NCI-H2196 (cell line): ENCODE data around the gene LYRM4.
"Not testable (repeated sequence)": the region's sequence is repeated elsewhere in the genome, so short reads cannot be mapped to it uniquely, and the experiment has no call there.

Source experiments
- DNase-seq: peaks from one replicate; lab custom pipeline; 2025; ENCODE audit not compliant: unreplicated experiment; lab: John Stamatoyannopoulos, UW

The LYRM4 gene

DNA sequence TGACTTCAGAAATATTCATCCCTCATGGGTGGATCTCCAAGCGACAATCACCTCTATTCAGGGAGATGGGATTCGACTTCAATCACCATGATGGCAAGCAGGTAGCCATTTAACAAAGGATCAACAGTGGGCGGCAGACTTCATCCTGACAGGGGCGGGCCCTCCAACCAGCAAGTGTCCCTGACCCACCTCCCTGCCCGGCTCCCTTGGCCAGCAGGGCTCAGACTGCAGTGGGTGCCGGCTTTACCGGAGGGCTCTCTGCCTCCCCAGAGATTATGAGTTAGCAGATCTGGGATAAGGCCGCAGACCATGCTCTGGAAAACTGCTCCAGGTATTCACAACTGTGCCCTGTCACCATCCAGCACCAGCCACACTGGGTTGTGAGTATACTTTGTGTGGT lies 136.2 kb downstream of the LYRM4 start:
- no peak for DNase-seq

DNA sequence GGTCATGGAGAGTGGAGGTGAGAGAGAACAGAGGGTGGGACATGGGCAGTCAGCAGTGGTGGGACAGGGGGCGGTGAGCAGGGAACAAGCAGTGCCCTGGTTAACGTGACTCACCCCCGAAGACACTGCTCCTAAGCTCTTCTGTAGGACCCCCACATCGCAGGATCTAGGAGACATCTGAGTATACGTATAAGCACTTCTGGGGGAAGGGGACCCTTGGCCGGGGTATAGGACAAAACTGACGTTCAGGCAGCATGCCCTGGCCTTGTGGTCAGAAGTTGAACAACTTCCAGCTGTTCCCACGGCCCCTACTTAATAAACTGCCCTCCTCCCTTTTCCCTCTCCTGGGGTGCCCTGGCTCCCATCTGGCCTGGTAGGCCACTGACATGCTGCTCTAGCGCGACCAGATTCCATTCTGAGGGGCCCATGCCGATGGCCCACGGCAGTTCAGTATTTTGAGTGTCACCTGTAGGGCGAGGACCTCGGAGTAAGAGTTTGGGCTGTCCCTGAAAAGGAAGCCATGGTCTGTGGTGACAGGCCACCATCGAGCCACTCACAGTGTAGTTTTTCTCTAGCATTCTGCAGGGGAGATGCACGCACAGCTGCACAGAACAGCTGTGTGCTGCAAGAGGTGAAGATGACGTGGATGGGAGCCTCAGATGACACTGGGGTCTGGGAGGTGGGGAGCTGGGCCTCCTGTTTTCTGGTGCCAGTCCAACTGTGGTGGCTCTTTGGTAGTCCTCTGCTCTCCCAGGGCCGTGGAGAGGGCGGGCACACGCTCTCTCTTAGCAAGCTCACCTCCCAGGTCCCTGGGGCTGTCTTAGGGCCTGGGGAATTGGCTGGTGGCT lies 137.2 kb downstream of the LYRM4 start:
- DNase-seq = no peak

DNA sequence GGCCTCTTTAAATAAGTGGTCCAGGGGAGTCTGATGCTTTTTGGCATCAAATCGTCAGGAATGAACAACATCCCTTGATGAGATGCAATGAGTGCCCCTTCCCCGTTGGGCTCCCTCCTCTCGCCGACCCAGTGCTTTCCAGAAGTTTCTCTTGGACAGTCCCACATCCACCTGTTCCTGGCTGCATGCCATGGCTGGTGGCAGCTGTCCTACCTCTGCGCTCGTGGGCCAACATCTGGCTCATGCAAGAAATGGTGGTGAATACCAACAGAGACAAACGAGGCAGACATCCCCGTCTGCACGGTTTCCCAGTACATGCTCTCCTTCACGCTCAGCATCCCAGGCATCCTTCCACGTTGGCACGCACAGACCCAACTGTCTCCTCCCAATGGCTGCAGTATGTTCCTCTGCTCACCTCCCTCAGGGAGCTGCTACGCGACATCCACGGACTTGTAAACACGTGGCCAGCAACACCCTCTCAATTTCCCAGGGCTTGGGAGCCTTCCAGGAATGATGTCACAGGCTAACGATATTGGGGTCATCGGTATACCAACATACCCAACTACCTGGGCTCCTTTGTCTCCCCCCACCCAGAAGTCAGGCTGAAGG lies 138.1 kb downstream of the LYRM4 start:
- no peak for DNase-seq

DNA sequence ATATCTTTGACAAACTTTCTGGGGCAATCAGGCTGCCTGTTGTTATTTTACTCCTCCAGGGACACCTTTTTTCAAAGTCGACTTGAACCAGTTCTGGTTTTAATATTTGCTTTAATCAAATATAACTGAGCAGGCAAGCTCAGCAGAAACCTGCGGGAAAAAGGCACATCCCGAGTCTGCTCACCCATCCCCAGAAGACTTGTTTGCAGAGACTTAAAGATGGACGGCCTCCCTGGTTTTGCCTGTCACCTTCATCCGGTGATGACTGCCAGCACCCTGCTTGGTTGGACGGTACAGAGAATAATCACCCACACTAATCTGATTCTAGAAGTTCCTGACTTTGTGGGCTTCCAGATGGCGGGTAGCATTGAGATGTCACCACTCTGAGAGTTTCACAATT lies 138.8 kb downstream of the LYRM4 start:
- DNase-seq = no peak

DNA sequence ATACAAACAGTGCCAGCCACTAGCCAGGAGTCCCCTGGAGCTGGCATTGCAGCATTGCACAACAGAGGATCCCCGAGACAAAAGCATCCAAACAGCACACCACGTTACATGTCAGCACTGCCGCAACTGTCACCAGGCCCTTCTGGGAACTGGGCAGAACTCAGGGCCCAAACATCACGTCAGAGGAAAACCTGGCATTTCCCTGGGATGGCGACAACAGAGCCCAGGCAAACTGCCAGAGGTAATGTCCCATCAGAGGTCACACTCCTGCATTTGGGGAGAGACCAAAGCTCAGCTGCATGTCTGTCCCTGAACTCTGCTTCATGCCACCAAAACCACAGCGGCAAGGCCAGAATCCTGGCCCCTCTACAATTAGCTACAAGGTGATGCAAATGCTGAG lies 139.3 kb downstream of the LYRM4 start:
- DNase-seq = no peak

DNA sequence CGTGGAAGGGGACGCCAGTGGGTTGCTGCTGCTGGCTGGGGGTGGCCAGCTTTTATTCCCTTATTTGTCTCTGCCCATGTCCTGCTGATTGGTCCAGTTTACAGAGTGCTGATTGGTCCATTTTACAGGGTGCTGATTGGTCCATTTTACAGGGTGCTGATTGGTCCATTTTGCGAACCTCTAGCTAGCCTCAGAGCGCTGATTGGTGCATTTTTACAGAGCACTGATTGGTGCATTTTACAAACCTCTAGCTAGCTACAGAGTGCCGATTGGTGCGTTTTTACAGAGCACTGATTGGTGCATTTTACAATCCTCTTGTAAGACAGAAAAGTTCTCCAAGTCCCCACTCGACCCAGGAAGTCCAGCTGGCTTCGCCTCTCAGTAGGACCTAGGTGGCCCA lies 140.2 kb downstream of the LYRM4 start:
- DNase-seq = not testable (repeated sequence)

DNA sequence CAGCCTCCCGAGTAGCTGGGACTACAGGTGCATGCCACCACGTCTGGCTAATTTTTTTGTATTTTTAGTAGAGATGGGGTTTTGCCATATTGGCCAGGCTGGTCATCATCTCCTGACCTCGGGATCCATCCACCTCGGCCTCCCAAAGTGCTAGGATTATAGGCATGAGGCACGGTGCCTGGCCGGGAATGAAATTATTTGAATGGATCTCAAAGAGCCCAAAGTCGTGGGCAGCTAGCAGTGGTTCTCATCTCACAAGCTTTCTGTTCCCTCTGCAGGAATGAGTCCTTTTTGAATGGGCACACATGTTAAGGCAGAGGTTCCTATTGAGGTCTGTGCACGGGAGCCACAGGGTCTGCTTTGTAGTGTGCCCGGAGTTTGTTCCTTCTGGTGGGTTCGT lies 140.7 kb downstream of the LYRM4 start:
- no peak for DNase-seq

DNA sequence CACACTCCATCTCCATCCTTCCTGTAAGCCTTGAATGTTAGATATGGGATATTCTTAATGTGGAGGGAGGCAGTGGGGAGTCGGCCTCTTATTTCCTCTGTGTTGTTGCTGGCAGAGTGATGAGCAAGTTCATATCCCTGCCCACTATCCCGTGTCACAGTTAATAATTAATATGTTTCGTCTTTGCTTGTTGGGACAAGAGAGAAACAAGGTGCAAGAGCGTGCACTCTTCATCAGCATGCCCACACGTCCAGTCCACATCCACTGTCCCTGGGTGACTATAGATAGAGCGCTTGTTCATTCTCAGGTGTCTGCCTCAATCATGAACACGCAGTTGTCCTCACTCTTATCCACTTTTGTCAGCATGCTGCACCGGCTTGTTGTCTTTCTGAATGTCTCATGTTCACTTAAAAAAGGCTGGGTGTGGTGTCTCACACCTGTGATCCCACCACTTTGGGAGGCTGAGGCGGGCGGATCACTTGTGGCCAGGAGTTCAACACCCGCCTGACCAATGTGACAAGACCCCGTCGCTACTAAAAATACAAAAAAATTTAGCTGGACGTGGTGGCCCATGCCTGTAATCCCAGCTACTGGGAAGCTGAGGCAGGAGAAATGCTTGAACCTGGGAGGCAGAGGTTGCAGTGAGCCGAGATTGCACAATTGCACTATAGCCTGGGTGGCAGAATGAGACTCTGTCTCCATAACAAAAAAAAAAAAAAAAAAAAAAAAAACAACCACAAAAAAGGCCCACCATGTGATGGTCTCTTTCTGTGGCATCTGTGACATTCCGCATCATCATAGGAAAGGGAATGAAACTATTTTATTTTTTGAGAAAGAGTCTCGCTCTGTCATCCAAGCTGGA lies 141.4 kb downstream of the LYRM4 start:
- DNase-seq = no peak

DNA sequence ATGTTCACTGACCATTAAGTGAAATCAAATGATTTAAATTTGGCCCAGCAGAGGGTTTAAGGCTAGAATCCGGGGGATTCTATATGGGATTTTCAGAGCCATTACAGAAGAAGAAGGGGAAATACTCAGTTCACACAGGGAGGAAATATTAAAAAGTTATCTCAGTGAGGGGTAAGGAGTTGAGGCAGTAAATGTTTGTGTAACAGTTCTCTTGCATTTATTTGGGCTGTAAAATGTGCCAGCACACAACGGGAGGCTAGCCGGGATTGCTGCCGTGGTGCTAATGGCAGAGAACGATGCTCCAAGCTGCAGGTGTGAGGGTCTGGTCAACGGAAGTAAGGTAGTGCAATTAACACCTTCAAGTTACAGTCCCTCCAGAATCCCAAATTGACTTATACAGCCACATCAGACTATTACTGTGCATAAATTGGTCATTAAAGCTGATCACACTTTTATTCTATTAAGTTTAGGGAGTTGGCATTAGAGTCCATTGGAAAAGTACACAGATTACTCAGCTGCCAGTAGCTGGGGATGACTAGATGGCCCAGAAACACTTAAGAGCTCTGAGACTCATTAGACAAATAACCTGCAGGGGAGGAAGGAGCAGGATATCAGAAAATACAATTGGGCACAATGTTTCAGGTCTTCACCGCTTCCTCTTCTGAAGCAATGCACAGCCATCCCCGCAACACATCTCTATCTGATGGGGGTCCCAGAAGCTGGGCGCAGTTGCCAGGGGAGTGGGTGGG lies 144.3 kb downstream of the LYRM4 start:
- DNase-seq = no peak

DNA sequence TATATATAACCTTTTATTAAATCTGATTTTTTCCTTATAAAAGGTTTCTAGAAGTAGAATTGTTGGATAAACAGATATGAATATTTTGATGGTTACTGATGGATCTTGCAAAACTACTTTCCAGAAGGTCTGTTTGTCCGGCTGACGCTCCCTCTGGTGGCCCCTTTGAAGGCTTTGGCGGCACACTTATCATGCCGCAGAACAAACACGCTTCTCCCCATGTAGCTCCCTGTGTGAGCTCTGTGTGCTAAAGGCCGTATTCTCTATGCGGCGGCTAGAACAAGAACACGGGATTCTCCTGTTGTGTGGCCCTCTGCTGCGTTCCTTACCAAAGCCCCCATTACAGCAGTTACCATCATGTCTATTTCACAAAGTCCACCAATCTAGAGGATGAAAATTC lies 145.6 kb downstream of the LYRM4 start:
- DNase-seq = no peak

DNA sequence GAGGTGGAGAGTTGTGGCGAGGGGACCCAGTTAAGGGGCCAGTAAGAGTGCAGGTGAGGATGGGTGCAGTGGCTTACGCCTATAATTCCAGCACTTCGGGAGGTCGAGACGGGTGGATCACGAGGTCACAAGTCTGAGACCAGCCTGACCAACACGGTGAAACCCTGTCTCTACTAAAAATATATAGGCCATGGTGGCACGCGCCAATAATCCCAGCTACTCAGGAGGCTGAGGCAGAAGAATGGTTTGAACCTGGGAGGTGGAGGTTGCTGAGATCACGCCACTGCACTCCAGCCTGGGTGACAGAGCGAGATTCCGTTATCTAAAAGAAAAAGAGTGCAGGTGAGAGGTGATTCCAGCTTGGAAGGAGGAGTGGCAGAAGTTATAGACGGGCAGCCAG lies 147.7 kb downstream of the LYRM4 start:
- DNase-seq = no peak

DNA sequence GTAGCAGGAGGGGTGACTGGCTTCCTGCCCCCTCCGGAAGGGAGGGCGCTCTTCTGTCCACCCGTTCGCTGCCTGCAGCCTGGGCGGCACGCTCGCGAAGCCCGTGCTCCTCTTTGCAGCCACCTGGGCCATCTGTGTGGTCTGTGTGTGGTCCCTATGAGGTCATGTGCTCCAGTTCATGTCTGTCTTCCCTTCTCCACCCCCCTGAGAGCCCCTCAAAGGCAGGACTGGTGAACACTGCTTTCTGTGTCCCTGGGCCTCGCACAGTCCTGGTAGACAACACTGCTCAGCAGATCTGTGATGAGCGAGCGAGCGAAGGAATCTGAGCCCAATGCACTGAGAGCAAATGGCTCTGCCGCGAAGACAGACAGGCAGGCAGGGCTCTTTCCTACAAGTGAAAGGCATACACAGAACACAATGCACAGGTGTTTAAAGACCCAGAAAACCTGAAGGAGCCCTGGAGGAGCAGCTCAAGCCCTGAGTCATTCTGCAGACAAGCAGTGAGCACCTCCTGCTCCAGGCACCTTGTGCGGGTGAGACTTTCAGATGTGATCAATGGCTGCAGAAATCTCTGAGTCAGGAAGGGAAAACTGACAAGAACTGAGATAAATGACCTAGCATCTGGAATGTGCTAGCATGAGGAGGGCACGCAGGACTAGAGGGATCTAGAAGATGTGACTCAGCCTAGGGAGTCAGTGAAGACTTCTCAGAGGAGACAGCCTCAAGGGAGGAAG lies 148.5 kb downstream of the LYRM4 start:
- no peak for DNase-seq

DNA sequence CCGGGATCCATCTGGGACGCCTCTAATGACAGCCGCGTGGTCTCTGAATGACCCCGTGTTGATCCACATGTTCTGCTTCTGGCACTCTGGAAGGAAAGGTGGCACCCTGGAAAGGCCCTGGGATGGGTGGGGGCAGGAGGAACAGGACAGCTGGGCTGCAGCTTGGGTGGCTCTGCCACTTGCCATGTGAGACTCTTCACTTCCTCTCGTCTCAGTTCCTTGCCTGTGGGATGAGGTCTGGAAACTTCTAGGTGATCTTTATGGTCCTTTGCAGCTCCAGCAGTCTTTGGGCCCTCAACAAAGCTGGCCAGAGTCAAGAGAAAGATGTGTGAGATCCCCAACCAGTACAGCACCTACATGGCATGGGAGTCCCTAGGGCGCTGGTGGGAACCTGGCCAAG lies 149.1 kb downstream of the LYRM4 start:
- no peak for DNase-seq

DNA sequence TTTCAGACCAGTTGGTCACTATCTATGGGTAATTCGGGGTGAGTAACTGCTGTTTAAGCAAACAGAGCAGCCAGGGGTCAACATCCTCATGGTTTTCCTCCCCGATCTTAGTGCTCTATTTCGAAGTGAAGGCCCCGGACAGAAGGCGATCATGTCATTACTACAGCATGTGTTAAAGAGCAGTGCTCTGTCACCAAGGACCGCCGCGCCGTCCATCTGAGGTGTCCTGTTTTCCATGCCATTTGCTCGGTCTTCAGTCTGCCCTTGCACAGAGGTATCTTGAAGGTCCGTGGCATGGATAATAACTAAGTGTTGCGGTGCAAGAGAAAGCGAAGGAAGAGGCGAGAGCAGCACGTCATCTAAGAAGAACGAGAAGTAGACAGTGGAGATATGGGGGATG lies 150.5 kb downstream of the LYRM4 start:
- DNase-seq = no peak

DNA sequence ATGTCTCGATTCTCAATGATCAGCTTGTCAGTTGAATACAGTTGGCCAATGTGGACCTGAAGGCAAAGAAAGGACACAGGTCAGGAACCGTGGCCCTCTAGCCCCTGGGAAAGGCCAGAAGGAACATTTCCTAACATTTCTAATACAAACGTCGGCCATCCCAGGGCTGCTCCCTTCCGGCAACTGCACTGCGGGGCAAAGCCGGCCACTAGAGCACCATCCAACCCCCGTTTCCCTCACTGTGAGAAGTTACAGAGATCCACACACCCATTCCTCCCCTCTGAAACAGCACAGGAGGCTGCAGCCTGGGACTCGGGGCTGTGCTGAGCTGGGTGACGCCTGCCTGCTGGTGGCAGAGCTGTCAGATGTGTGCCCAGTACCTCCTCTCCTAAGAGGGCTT lies 151.3 kb downstream of the LYRM4 start:
- no peak for DNase-seq

DNA sequence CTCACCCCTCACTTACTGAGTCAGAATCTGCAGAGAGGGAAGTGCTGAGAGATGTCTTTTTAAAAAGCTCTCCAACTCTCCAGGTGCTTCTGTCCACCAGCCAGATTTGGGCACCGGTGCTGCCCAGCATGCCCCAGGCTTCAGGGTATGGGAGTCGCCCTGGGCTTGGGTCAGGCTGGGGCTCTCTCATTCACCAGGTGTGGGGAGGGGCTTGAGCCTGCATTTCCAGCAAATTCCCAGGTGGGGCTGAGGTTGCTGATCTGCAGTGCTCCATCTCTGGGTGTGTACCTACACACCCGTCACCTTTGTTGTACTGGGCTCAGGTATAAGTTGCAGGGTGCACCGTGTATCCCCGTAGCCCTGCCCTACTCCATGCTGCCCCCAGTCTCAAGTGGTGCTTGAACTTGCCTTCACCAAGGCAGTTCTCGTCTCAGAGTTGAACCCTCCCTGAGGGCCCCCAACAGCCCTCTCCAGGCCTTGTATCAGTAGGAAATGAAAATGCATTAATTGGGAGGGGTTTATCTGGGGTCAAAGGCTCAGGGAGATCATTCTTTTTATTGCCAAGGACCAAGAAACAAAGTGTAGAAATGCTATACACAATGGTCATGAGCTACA lies 152.1 kb downstream of the LYRM4 start:
- no peak for DNase-seq

DNA sequence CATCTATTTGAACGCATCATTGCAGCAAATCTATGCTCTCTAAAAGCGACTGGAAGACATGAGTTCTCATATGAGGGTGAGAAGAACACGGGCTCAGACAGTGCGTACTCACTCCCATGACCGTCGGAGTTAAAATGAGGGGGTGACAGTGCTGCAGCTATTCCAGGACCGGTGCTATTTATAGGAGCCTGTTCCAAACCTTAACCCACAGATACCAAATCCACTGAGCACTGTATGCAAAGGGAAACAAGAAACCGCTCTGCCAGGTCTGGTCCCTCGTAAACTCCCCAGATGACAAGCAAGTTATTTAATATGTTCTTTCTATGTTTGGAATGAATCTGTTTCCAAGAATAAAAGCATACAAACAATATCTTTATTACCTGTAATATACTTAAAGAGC lies 152.7 kb downstream of the LYRM4 start:
- no peak for DNase-seq

DNA sequence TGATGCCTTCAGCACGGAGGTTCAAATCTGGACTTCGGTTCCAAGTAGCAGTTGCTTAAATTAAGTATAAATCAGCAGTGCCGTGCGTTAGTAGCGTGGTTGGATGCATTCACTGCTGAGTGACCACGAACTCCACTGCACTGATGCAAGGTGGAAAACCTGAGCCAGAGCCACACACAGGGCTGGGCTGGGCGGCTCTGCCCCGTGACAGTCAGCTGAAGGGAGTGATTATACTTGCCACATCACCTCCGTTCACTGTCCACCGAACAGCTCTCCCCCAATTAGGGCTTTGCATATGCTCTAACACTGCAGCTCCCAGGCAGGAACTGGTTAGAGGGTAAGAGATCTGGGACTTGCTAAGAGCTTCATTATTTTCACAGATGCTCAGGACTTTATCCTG lies 153.4 kb downstream of the LYRM4 start:
- no peak for DNase-seq

DNA sequence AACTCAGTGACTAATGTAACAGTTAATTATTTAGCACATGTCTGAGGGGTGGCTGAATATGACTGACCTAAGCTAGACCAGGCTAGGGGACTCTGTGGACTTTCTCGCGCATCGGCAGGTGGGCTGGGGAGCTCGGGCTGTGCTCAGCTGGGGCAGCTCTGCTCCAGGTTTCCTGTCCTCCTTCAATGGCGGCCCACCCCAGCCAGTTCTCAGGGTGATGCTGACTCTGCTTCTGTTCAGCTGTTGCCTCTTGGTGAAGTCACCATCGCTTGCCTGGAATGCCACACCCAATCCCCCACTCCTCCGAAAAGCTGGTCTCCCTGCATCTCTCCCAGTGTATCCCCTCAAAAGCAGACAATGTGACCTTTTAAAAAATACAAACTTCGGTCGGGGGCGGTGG lies 155.6 kb downstream of the LYRM4 start:
- DNase-seq = no peak

DNA sequence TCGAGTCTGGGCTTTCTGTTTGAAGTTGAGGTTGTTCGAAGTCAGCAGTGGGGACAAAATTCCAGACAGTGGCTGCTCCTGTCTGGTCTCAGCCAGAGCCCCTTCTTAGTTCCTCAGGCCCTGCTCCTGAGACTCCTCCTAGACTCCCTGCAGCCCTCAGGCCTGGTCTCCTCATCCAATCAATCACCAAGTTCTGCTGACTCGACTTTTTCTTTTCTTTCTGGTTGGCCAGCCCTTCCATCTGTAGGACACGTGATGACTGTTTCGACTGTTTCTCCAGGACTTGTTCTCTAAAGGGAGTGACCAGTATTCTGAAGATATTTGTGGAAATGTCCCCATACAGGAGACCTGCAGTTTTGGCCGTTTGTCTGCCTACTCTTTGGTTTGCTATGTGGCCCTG lies 156.1 kb downstream of the LYRM4 start:
- DNase-seq = no peak
